HEK293 (cell line): ENCODE data around the gene C1QL1.

Experiments used
- BCL11B ChIP-seq: fragments of 450-650 bp; formaldehyde crosslinking; IDR thresholded peaks from 2 replicates; pipeline ENCODE4 v1.5.1; 2016; ENCODE audit warnings: low read depth, missing biosample characterization, missing genetic modification characterization
- GFI1B ChIP-seq: fragments of 450-650 bp; formaldehyde crosslinking; IDR thresholded peaks from 2 replicates; pipeline ENCODE4 v1.5.1; 2016; ENCODE audit warnings: missing biosample characterization, missing genetic modification characterization
- GLI4 ChIP-seq: fragments of 450-650 bp; formaldehyde crosslinking; IDR thresholded peaks from 2 replicates; pipeline ENCODE4 v1.5.1; 2016; ENCODE audit warnings: missing biosample characterization, missing genetic modification characterization
- GLIS1 ChIP-seq: fragments of 450-650 bp; formaldehyde crosslinking; IDR thresholded peaks from 2 replicates; pipeline ENCODE4 v1.5.1; 2016; ENCODE audit warnings: missing biosample characterization, missing genetic modification characterization
- HOXA7 ChIP-seq: sonication (generic); formaldehyde crosslinking; IDR thresholded peaks from 2 replicates; pipeline ENCODE4 v1.8.1; 2022; ENCODE audit warnings: missing genetic modification reagents, borderline replicate concordance
- KLF16 ChIP-seq: fragments of 450-650 bp; formaldehyde crosslinking; IDR thresholded peaks from 2 replicates; pipeline ENCODE4 v1.5.1; 2017; ENCODE audit warnings: missing biosample characterization, missing genetic modification characterization
- KLF9 ChIP-seq: fragments of 450-650 bp; formaldehyde crosslinking; IDR thresholded peaks from 2 replicates; pipeline ENCODE4 v1.5.1; 2016; ENCODE audit warnings: missing biosample characterization, missing genetic modification characterization, low read depth
- MYNN ChIP-seq: fragments of 450-650 bp; formaldehyde crosslinking; IDR thresholded peaks from 2 replicates; pipeline ENCODE4 v1.5.1; 2016; ENCODE audit warnings: missing biosample characterization, missing genetic modification characterization, borderline replicate concordance
- MZF1 ChIP-seq: fragments of 450-650 bp; formaldehyde crosslinking; IDR thresholded peaks from 2 replicates; pipeline ENCODE4 v1.5.1; 2017; ENCODE audit warnings: missing biosample characterization, missing genetic modification characterization, borderline replicate concordance
- REPIN1 ChIP-seq: fragments of 450-650 bp; formaldehyde crosslinking; IDR thresholded peaks from 2 replicates; pipeline ENCODE4 v1.5.1; 2017; ENCODE audit warnings: missing biosample characterization, missing genetic modification characterization, low read depth
- SP2 ChIP-seq: fragments of 450-650 bp; formaldehyde crosslinking; IDR thresholded peaks from 2 replicates; pipeline ENCODE4 v1.5.1; 2016; ENCODE audit warnings: missing biosample characterization, missing genetic modification characterization
- ZFP41 ChIP-seq: fragments of 450-650 bp; formaldehyde crosslinking; IDR thresholded peaks from 2 replicates; pipeline ENCODE4 v1.5.1; 2016; ENCODE audit warnings: missing biosample characterization, missing genetic modification characterization, borderline replicate concordance
- ZFP69B ChIP-seq: fragments of 450-650 bp; formaldehyde crosslinking; IDR thresholded peaks from 2 replicates; pipeline ENCODE4 v1.5.1; 2016; ENCODE audit warnings: missing biosample characterization, missing genetic modification characterization
- ZNF132 ChIP-seq: fragments of 450-650 bp; formaldehyde crosslinking; IDR thresholded peaks from 2 replicates; pipeline ENCODE4 v1.5.1; 2017; ENCODE audit warnings: missing biosample characterization, missing genetic modification characterization, borderline replicate concordance
- ZNF133 ChIP-seq: fragments of 450-650 bp; formaldehyde crosslinking; IDR thresholded peaks from 2 replicates; pipeline ENCODE4 v1.5.1; 2016; ENCODE audit warnings: missing biosample characterization, missing genetic modification characterization
- ZNF146 ChIP-seq: fragments of 450-650 bp; formaldehyde crosslinking; IDR thresholded peaks from 2 replicates; pipeline ENCODE4 v1.5.1; 2016; ENCODE audit warnings: missing biosample characterization, missing genetic modification characterization
- ZNF174 ChIP-seq: fragments of 450-650 bp; formaldehyde crosslinking; IDR thresholded peaks from 2 replicates; pipeline ENCODE4 v1.5.0; 2017; ENCODE audit warnings: missing biosample characterization, mild to moderate bottlenecking, missing genetic modification characterization
- ZNF2 ChIP-seq: fragments of 450-650 bp; formaldehyde crosslinking; IDR thresholded peaks from 2 replicates; pipeline ENCODE4 v1.5.1; 2016; ENCODE audit warnings: missing biosample characterization, missing genetic modification characterization
- ZNF214 ChIP-seq: fragments of 450-650 bp; formaldehyde crosslinking; IDR thresholded peaks from 2 replicates; pipeline ENCODE4 v1.5.1; 2017; ENCODE audit warnings: missing biosample characterization, mild to moderate bottlenecking, missing genetic modification characterization, borderline replicate concordance
- ZNF221 ChIP-seq: fragments of 450-650 bp; formaldehyde crosslinking; IDR thresholded peaks from 2 replicates; pipeline ENCODE4 v1.5.1; 2017; ENCODE audit warnings: missing biosample characterization, missing genetic modification characterization, borderline replicate concordance
- ZNF274 ChIP-seq, 2 experiments: fragments of 200-500 bp in 1 of 2; fragments of 450-650 bp in 1 of 2; sonication (Bioruptor generic) in 1 of 2; formaldehyde crosslinking in 1 of 2; IDR thresholded peaks; 2 replicates each; pipeline versions ENCODE4 v1.5.1 to v1.6.1; 2014 to 2016; ENCODE audit warnings: borderline replicate concordance in 1 of 2, inconsistent platforms in 1 of 2, low read length in 1 of 2, missing biosample characterization in 1 of 2, missing genetic modification characterization in 1 of 2
- ZNF302 ChIP-seq: fragments of 450-650 bp; formaldehyde crosslinking; IDR thresholded peaks from 2 replicates; pipeline ENCODE4 v1.5.1; 2016; ENCODE audit warnings: missing biosample characterization, missing genetic modification characterization, low read depth
- ZNF311 ChIP-seq: fragments of 450-650 bp; formaldehyde crosslinking; IDR thresholded peaks from 2 replicates; pipeline ENCODE4 v1.5.1; 2017; ENCODE audit warnings: missing biosample characterization, missing genetic modification characterization, borderline replicate concordance
- ZNF350 ChIP-seq: fragments of 450-650 bp; formaldehyde crosslinking; IDR thresholded peaks from 2 replicates; pipeline ENCODE4 v1.5.0; 2017; ENCODE audit warnings: missing biosample characterization, mild to moderate bottlenecking, missing genetic modification characterization
- ZNF354C ChIP-seq: fragments of 450-650 bp; formaldehyde crosslinking; IDR thresholded peaks from 2 replicates; pipeline ENCODE4 v1.5.1; 2016; ENCODE audit warnings: missing biosample characterization, missing genetic modification characterization, low read depth, borderline replicate concordance
- ZNF37A ChIP-seq: fragments of 450-650 bp; IDR thresholded peaks from 2 replicates; pipeline ENCODE4 v1.5.1; 2018; ENCODE audit warnings: missing biosample characterization, missing genetic modification characterization
- ZNF394 ChIP-seq: fragments of 450-650 bp; formaldehyde crosslinking; IDR thresholded peaks from 2 replicates; pipeline ENCODE4 v1.5.1; 2016; ENCODE audit warnings: missing biosample characterization, missing genetic modification characterization, mild to moderate bottlenecking, moderate library complexity, borderline replicate concordance
- ZNF548 ChIP-seq: fragments of 450-650 bp; formaldehyde crosslinking; IDR thresholded peaks from 2 replicates; pipeline ENCODE4 v1.5.1; 2016; ENCODE audit warnings: missing biosample characterization, missing genetic modification characterization
- ZNF624 ChIP-seq: fragments of 450-650 bp; formaldehyde crosslinking; IDR thresholded peaks from 2 replicates; pipeline ENCODE4 v1.5.1; 2017; ENCODE audit warnings: missing biosample characterization, missing genetic modification characterization
- ZNF629 ChIP-seq: fragments of 450-650 bp; formaldehyde crosslinking; IDR thresholded peaks from 2 replicates; pipeline ENCODE4 v1.5.1; 2017; ENCODE audit warnings: missing biosample characterization, missing genetic modification characterization
- ZNF654 ChIP-seq: fragments of 450-650 bp; formaldehyde crosslinking; IDR thresholded peaks from 2 replicates; pipeline ENCODE4 v1.5.1; 2016; ENCODE audit warnings: low read depth, missing biosample characterization, missing genetic modification characterization
- ZNF768 ChIP-seq: fragments of 450-650 bp; formaldehyde crosslinking; IDR thresholded peaks from 2 replicates; pipeline ENCODE4 v1.5.1; 2018; ENCODE audit warnings: missing biosample characterization, mild to moderate bottlenecking, missing genetic modification characterization
- ZNF843 ChIP-seq: fragments of 450-650 bp; formaldehyde crosslinking; IDR thresholded peaks from 2 replicates; pipeline ENCODE4 v1.5.1; 2016; ENCODE audit warnings: missing biosample characterization, missing genetic modification characterization
- TF ChIP-seq, protein P1 (sequence below): fragments of 450-650 bp; formaldehyde crosslinking; IDR thresholded peaks from 2 replicates; pipeline ENCODE4 v1.5.1; 2017; ENCODE audit warnings: missing biosample characterization, missing genetic modification characterization
- TF ChIP-seq, protein P2 (sequence below): fragments of 450-650 bp; formaldehyde crosslinking; IDR thresholded peaks from 2 replicates; pipeline ENCODE4 v1.5.1; 2016; ENCODE audit warnings: missing biosample characterization, missing genetic modification characterization

C1QL1 gene

DNA sequence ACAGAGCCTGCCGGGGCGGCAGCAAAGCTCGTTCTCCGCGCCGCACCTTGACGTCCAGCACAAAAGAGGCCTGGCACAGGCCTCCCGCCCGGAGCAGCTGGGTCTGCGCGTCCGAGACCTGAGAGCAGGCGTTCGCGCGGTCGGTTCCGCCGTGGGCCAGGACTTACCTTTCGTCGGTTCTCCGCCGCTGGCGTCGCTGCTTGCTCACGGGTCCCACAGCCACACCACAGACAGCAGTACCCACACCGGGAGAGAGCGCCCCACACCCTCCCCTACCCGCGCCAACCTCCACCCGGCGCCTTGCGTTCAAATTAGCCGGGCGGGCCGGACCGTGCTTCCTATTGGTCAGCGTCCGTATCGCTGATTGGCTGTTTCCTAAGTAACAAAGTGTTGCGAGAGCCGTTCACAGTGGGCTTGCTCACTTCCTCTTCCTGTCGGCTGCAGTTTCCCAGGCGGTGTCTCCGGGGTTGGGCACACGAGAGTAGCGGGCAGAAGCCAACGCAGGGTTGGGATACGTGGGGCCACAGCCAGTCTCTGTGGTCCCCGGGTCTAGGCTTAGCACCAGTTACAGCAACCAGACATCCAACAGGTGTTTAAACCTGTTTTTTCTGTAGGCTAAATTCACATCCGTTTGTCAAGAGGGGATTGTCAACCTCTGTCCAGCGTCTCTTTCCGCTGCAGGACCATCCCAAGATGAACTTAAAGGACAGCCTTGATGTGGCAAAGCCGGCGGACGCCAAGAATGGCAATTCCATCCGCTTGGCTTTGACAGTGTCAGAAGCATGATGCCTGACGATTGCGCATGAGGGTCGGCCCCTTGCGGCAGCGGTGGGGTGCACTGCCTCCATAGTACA lies 20.4 kb downstream of the C1QL1 start, which contains the start of gene KIF18B (continued):
- TF ChIP-seq ZNF548 (no peak), ZNF654 (tag by site-specific recombination) (no peak), ZNF174 (tag by site-specific recombination) (no peak), ZFP41 (tag by site-specific recombination) (no peak), ZNF221 (tag by site-specific recombination) (no peak), GLI4 (no peak), ZNF350 (tag by site-specific recombination) (no peak), ZNF37A (tag by site-specific recombination) (no peak), ZNF843 (tag by site-specific recombination) (no peak), KLF9 (peak; percentile 64; the same call in 1 of the 2 replicates), GLIS1 (tag by site-specific recombination) (peak; percentile 42), ZNF133 (tag by site-specific recombination) (no peak), ZNF2 (tag by site-specific recombination) (peak; percentile 60), MYNN (tag by site-specific recombination) (peak; percentile 41; the same call in 1 of the 2 replicates), SP2 (tag by site-specific recombination) (peak; percentile 94), ZNF274 (IDR thresholded peaks at IDR 0.05; ENCODE audit: low read length) (no peak), ZNF274 (tag by site-specific recombination; IDR thresholded peaks at IDR 0.05; ENCODE audit: borderline replicate concordance) (no peak), BCL11B (no peak), HOXA7 (CRISPR knock-in tag) (no peak), ZNF146 (tag by site-specific recombination) (0 out of 2 replicates have a peak, but pooled peaks have one; percentile 36), ZNF629 (peak; percentile 85), REPIN1 (tag by site-specific recombination) (no peak), ZNF624 (tag by site-specific recombination) (no peak), ZFP69B (tag by site-specific recombination) (peak; percentile 87), ZNF132 (tag by site-specific recombination) (no peak), GFI1B (tag by site-specific recombination) (no peak), ZNF354C (tag by site-specific recombination) (no peak), ZNF394 (tag by site-specific recombination) (peak; percentile 75), ZNF311 (no peak), MZF1 (no peak), ZNF214 (tag by site-specific recombination) (no peak), ZNF768 (tag by site-specific recombination) (no peak), KLF16 (peak; percentile 67; the same call in 1 of the 2 replicates), ZNF302 (tag by site-specific recombination) (no peak)
- TF ChIP-seq, protein P1, sequence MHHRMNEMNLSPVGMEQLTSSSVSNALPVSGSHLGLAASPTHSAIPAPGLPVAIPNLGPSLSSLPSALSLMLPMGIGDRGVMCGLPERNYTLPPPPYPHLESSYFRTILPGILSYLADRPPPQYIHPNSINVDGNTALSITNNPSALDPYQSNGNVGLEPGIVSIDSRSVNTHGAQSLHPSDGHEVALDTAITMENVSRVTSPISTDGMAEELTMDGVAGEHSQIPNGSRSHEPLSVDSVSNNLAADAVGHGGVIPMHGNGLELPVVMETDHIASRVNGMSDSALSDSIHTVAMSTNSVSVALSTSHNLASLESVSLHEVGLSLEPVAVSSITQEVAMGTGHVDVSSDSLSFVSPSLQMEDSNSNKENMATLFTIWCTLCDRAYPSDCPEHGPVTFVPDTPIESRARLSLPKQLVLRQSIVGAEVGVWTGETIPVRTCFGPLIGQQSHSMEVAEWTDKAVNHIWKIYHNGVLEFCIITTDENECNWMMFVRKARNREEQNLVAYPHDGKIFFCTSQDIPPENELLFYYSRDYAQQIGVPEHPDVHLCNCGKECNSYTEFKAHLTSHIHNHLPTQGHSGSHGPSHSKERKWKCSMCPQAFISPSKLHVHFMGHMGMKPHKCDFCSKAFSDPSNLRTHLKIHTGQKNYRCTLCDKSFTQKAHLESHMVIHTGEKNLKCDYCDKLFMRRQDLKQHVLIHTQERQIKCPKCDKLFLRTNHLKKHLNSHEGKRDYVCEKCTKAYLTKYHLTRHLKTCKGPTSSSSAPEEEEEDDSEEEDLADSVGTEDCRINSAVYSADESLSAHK (tag by site-specific recombination): no peak
- TF ChIP-seq, protein P2, sequence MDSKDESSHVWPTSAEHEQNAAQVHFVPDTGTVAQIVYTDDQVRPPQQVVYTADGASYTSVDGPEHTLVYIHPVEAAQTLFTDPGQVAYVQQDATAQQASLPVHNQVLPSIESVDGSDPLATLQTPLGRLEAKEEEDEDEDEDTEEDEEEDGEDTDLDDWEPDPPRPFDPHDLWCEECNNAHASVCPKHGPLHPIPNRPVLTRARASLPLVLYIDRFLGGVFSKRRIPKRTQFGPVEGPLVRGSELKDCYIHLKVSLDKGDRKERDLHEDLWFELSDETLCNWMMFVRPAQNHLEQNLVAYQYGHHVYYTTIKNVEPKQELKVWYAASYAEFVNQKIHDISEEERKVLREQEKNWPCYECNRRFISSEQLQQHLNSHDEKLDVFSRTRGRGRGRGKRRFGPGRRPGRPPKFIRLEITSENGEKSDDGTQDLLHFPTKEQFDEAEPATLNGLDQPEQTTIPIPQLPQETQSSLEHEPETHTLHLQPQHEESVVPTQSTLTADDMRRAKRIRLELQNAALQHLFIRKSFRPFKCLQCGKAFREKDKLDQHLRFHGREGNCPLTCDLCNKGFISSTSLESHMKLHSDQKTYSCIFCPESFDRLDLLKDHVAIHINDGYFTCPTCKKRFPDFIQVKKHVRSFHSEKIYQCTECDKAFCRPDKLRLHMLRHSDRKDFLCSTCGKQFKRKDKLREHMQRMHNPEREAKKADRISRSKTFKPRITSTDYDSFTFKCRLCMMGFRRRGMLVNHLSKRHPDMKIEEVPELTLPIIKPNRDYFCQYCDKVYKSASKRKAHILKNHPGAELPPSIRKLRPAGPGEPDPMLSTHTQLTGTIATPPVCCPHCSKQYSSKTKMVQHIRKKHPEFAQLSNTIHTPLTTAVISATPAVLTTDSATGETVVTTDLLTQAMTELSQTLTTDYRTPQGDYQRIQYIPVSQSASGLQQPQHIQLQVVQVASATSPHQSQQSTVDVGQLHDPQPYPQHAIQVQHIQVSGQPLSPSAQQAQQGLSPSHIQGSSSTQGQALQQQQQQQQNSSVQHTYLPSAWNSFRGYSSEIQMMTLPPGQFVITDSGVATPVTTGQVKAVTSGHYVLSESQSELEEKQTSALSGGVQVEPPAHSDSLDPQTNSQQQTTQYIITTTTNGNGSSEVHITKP (tag by site-specific recombination): no peak
